Measurements from ENCODE around the gene TMEM258. TPM values are rescaled to one million over a fixed set of nuclear protein-coding genes. Genes with fewer than 3 reads are reported as not detected.

The TMEM258 gene
- total and polyA plus RNA-seq, 8 donors: 129 to 185 (median 161) TPM

- H3K4me1 ChIP-seq: peaks cover 3 to 18% of the 10 kb centered on the region in 2 donors
- TF ChIP-seq CTCF (IDR thresholded peaks at IDR 0.05): no peak
- DNase-seq (no peak), ATAC-seq (no peak)
- no peak overlapping the region for H3K27ac ChIP-seq
- H3K27me3 ChIP-seq: peaks cover 0 to 44% of the 10 kb centered on the region in 2 donors
- no peaks in the 10 kb centered on the region for H3K36me3 ChIP-seq
- no peaks in the 10 kb centered on the region for H3K9me3 ChIP-seq
- H3K4me3 ChIP-seq: no peak overlapping the region
- intact Hi-C loops (cut with DNase I): no loop called here
Observed at GRCh38 chr11:61751384-61751783, 41.0 kb downstream of the TMEM258 start.

- TF ChIP-seq CTCF (IDR thresholded peaks at IDR 0.05): no peak
- intact Hi-C loops (cut with DNase I): no loop called here
- H3K9me3 ChIP-seq: no peaks in the 10 kb centered on the region
Observed at GRCh38 chr11:61750631-61751273, 41.6 kb downstream of the TMEM258 start.

GRCh38 chr11:61749591-61750217, 42.7 kb downstream of the TMEM258 start:
- DNase-seq (no peak), ATAC-seq (no peak)
- no peak for TF ChIP-seq CTCF (IDR thresholded peaks at IDR 0.05)
- no peak overlapping the region for H3K27ac ChIP-seq
- peaks cover 3 to 11% of the 10 kb centered on the region in 2 donors for H3K4me1 ChIP-seq
- H3K36me3 ChIP-seq: peaks cover 0 to 2% of the 10 kb centered on the region in 2 donors
- peaks cover 0 to 44% of the 10 kb centered on the region in 2 donors for H3K27me3 ChIP-seq
- H3K4me3 ChIP-seq: no peak overlapping the region
- no peaks in the 10 kb centered on the region for H3K9me3 ChIP-seq
- intact Hi-C loops (cut with DNase I): no loop called here

More at GRCh38 chr11:61750631-61751273, 41.6 kb downstream of the TMEM258 start:
- Histone ChIP-seq H3K4me1 (peaks cover 3 to 12% of the 10 kb centered on the region in 2 donors), H3K4me3 (no peak overlapping the region), H3K36me3 (no peaks in the 10 kb centered on the region), H3K27me3 (peaks cover 0 to 44% of the 10 kb centered on the region in 2 donors), H3K27ac (no peak overlapping the region)
- DNase-seq (no peak), ATAC-seq (no peak)

GRCh38 chr11:61747967-61748285, 44.5 kb downstream of the TMEM258 start:
- no peak for TF ChIP-seq CTCF (IDR thresholded peaks at IDR 0.05)

DNA sequence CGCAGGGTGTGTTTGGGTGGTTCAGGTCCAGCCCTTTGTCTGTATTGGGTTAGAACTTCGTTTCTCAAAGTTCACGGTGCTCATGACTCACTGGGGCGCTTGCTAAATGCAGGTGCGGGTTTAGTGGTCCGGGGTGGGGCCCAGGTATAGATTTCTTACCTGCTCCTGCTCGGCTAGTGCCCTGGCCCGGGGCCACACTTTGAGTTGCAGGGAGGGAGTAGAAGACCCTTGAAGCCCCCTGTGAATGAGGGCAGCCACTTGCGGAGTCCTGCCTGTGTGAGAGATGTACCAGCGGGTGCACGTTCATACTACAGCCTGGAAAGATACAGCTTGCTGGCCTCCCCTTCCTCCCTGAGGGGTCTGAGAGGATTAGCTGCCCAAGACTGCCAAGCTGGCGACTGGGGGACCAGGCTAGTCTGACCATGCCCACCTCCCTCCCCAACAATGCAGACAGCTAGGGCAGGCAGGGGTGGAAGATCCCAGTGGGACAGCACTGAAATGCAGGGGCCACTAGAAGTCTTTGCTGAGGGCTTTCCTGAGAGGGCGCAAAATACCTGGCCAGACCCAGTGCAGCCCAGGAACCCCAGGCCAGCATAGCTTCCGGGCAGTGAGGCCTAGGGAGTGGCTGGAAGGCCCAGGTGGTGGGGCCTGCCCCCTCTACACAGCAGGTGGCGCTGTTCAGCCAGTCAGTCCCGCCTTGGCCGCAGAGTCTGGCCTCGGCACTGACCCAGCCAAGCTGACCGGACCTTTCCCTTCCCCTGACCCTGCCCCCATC, 45.0 kb downstream of the TMEM258 start:
- H3K4me3 ChIP-seq: no peak overlapping the region
- intact Hi-C loops (cut with DNase I): no loop called here
- H3K27me3 ChIP-seq: peaks cover 0 to 28% of the 10 kb centered on the region in 2 donors
- DNase-seq (peak in 3 of 4 donors; percentile 65 to 93 (median 73)), ATAC-seq (peak; percentile 93)
- no peaks in the 10 kb centered on the region for H3K9me3 ChIP-seq
- TF ChIP-seq CTCF (IDR thresholded peaks at IDR 0.05): peak; percentile 81 to 89
- H3K36me3 ChIP-seq: peaks cover 0 to 15% of the 10 kb centered on the region in 2 donors
- peaks cover 3 to 6% of the 10 kb centered on the region in 2 donors for H3K4me1 ChIP-seq
- H3K27ac ChIP-seq: no peak overlapping the region

More at GRCh38 chr11:61747967-61748285, 44.5 kb downstream of the TMEM258 start:
- DNase-seq (no peak), ATAC-seq (no peak)
- intact Hi-C loops (cut with DNase I): no loop called here
- Histone ChIP-seq H3K27me3 (peaks cover 0 to 33% of the 10 kb centered on the region in 2 donors), H3K27ac (no peak overlapping the region), H3K4me1 (peaks cover 3 to 11% of the 10 kb centered on the region in 2 donors), H3K4me3 (no peak overlapping the region), H3K9me3 (no peaks in the 10 kb centered on the region), H3K36me3 (peaks cover 0 to 15% of the 10 kb centered on the region in 2 donors)

All from left lung (tissue), 10 donors.